HEK293T (cell line): ENCODE measurements around the gene ZBTB20.
A peak's percentile ranks its signal among the peaks of the same experiment; 100 is the strongest.

Source experiments
- CTCF ChIA-PET: fragments of 350-600 bp; formaldehyde crosslinking; extraction: SDS; loops from one replicate; lab custom pipeline; 2021; ENCODE audit warnings: antibody characterized with exemption, inconsistent platforms; lab: Yijun Ruan, JAX
- POLR2A ChIA-PET: fragments of 350-600 bp; formaldehyde crosslinking; extraction: SDS; loops from one replicate; lab custom pipeline; 2020; ENCODE audit warnings: antibody characterized with exemption, inconsistent platforms; lab: Yijun Ruan, JAX
- DNase-seq: peaks from one replicate; pipeline ENCODE4 v3.0.0; 2012; ENCODE audit warnings: mixed read lengths; ENCODE audit errors: extremely low spot score
- ARNT ChIP-seq: fragments of 450-650 bp; IDR thresholded peaks from 2 replicates; pipeline ENCODE4 v1.6.1; 2017; ENCODE audit warnings: mild to moderate bottlenecking
- BHLHE40 ChIP-seq: fragments of 450-650 bp; IDR thresholded peaks from 2 replicates; pipeline ENCODE4 v1.6.1; 2016; ENCODE audit warnings: mild to moderate bottlenecking, moderate library complexity, borderline replicate concordance
- CTBP1 ChIP-seq: fragments of 450-650 bp; IDR thresholded peaks from 2 replicates; pipeline ENCODE4 v1.6.1; 2016; ENCODE audit warnings: borderline replicate concordance
- ELF4 ChIP-seq: fragments of 450-650 bp; IDR thresholded peaks from 2 replicates; pipeline ENCODE4 v1.6.1; 2017; ENCODE audit warnings: antibody characterized with exemption
- FOXA1 ChIP-seq: fragments of 450-650 bp; IDR thresholded peaks from 2 replicates; pipeline ENCODE4 v1.6.1; 2016; ENCODE audit warnings: mild to moderate bottlenecking
- FOXK2 ChIP-seq: fragments of 450-650 bp; IDR thresholded peaks from 2 replicates; pipeline ENCODE4 v1.6.1; 2016; ENCODE audit warnings: mild to moderate bottlenecking
- FOXM1 ChIP-seq: fragments of 450-650 bp; IDR thresholded peaks from 2 replicates; pipeline ENCODE4 v1.6.1; 2017; ENCODE audit warnings: mild to moderate bottlenecking, borderline replicate concordance
- HDGF ChIP-seq: fragments of 450-650 bp; IDR thresholded peaks from 2 replicates; pipeline ENCODE4 v1.6.1; 2017; ENCODE audit warnings: antibody characterized with exemption, borderline replicate concordance
- L3MBTL2 ChIP-seq: fragments of 450-650 bp; conservative IDR thresholded peaks from 2 replicates; pipeline ENCODE4 v1.6.1; 2016; ENCODE audit warnings: mild to moderate bottlenecking
- LEF1 ChIP-seq: fragments of 450-650 bp; IDR thresholded peaks from 2 replicates; pipeline ENCODE4 v1.6.1; 2017; ENCODE audit warnings: mild to moderate bottlenecking, borderline replicate concordance
- NFRKB ChIP-seq: fragments of 450-650 bp; IDR thresholded peaks from 2 replicates; pipeline ENCODE4 v1.6.1; 2016; ENCODE audit warnings: mild to moderate bottlenecking, moderate library complexity
- SP1 ChIP-seq: fragments of 450-650 bp; IDR thresholded peaks from 2 replicates; pipeline ENCODE4 v1.6.1; 2017
- SUZ12 ChIP-seq: fragments of 450-650 bp; IDR thresholded peaks from 2 replicates; pipeline ENCODE4 v1.6.1; 2016; ENCODE audit warnings: mild to moderate bottlenecking
- TARDBP ChIP-seq: fragments of 450-650 bp; IDR thresholded peaks from 2 replicates; pipeline ENCODE4 v1.6.1; 2016
- ZNF384 ChIP-seq: fragments of 450-650 bp; IDR thresholded peaks from 2 replicates; pipeline ENCODE4 v1.6.1; 2016
- TF ChIP-seq, protein P1 (sequence below): fragments of 450-650 bp; IDR thresholded peaks from 2 replicates; pipeline ENCODE4 v1.6.1; 2016

Gene ZBTB20

DNA sequence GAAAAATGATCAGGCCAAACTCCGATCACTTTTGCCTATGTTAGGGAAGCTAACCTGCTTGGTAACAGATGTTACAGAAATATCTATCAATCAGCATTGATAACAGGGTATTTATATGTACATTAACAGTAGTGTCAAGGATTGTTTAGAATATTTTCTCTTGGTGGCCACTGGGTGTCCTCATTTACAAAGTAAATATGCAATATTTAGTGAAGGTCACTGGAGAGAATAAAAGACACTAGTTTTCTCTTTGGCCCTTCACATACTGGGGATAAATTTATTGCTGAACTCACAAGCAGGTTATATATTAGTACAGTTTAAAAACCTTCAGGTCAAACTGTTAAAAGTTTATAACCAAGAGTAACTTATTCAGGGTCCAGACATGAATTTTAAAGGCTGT, 784.3 kb downstream of the ZBTB20 start:
- DNase-seq, result peak; percentile 14
- ChIA-PET POLR2A (no interaction called here), CTCF (interaction anchor here (0.7 to 0.9 kb wide), 2 partner anchors 46 to 136 kb away, joined by 3 read pairs; no protein-coding TSS in a partner anchor)
- TF ChIP-seq HDGF (no peak), ELF4 (no peak), FOXA1 (no peak), LEF1 (no peak), ARNT (no peak), L3MBTL2 (no peak), FOXM1 (no peak), ZNF384 (no peak), NFRKB (no peak), CTBP1 (no peak)

DNA sequence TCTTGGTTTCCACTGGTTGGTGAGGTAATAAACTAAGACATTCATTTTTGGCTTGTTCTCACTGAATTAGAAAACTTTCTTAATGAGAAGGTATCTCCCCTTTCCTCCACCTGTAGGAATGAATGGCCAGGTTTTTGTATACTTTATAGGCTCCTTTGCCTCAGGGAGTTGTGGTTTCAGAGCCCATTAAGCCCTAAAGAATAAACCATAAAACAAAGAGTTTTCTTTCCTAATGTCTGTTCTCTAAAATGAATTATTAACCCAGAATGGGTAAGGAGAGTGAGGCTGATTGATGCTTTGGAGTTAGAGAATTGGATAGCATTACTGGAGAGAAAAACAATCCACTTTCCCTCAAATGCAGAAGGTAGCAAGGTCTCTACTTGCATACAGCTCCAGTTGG, 785.7 kb downstream of the ZBTB20 start:
- DNase-seq, result no peak
- TF ChIP-seq L3MBTL2 (no peak), ZNF384 (no peak), HDGF (no peak), LEF1 (no peak), TARDBP (no peak), FOXK2 (no peak), SP1 (no peak), FOXA1 (no peak), CTBP1 (no peak), ARNT (no peak), FOXM1 (no peak), BHLHE40 (no peak), SUZ12 (no peak), ELF4 (no peak), NFRKB (no peak)
- TF ChIP-seq, protein P1, sequence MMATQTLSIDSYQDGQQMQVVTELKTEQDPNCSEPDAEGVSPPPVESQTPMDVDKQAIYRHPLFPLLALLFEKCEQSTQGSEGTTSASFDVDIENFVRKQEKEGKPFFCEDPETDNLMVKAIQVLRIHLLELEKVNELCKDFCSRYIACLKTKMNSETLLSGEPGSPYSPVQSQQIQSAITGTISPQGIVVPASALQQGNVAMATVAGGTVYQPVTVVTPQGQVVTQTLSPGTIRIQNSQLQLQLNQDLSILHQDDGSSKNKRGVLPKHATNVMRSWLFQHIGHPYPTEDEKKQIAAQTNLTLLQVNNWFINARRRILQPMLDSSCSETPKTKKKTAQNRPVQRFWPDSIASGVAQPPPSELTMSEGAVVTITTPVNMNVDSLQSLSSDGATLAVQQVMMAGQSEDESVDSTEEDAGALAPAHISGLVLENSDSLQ, result no peak
- ChIA-PET CTCF (interaction anchor here (1.2 kb wide), 1 partner anchor 42 kb away, joined by 4 read pairs; no protein-coding TSS in a partner anchor), POLR2A (no interaction called here)

DNA sequence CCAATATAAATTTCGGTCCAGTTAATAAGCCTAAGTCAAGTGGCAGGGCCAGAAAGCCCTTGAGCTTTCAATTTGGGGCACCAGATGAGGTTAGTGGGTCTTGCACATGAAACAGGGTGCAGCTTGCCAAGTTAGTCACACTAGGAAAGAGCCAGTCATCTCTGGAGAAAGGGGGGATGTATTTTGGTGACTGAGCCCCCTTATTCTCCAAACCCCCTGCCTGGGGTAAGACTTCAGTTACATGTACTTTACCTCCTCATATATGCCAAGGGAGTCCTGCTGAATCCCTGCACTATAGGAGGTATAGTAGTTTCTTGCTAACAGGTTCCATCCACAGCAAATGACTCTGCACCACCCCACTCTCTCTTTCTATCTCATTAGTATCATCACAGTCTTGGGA, 790.6 kb downstream of the ZBTB20 start:
- TF ChIP-seq BHLHE40 (no peak), CTBP1 (no peak), HDGF (no peak), FOXK2 (no peak), ZNF384 (no peak), FOXM1 (no peak), TARDBP (no peak), ARNT (no peak), L3MBTL2 (no peak), ELF4 (no peak), LEF1 (no peak)
- no peak for DNase-seq
- CTCF ChIA-PET, result interaction anchor here (0.6 to 1.1 kb wide), 3 partner anchors 10 to 42 kb away, joined by 3 read pairs; no protein-coding TSS in a partner anchor
- POLR2A ChIA-PET, result no interaction called here

DNA sequence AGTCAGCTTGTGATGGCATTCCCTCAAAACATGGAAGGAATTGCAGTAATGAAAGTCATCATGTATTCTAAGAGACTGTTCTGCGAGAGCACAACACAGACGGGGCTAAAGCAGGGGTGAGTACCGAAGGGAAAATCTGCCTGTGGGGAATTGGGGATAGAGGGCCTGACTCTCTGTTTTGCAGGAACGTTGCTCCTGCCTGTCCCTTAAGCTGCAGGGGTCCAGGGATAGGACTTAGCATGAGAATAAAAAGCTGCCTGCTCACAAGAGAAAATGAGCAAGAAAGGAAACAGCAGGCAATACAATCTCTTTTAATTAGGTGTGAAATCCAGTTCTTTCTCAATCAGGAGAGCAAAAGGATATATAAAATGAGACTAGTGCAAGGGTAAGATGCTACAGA, 791.0 kb downstream of the ZBTB20 start:
- DNase-seq, result no peak
- CTCF ChIA-PET, result interaction anchor here (0.6 to 1.1 kb wide), 3 partner anchors 10 to 41 kb away, joined by 3 read pairs; no protein-coding TSS in a partner anchor

DNA sequence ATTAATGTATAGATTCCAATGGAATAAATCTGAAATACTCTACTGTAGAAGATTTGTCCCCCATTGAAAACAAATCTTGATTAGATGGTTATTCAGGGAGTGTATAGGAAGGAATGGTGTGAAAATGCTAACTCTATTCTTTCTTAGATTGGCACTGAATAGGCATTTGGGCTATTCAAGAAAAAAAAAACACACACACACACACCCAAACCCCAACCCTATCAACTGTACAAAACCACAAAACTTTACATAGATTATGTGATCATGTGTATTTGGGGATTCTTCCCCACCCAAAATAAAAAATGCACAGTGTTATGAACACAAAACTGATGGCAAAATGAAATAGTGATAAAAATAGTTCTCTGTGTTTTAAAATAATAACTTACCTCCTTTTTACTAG, 791.4 kb downstream of the ZBTB20 start:
- ChIA-PET POLR2A (no interaction called here), CTCF (interaction anchor here (0.6 kb wide), 1 partner anchor 41 kb away, joined by 3 read pairs; no protein-coding TSS in a partner anchor)

More for the DNA sequence above, 791.0 kb downstream of the ZBTB20 start:
- TF ChIP-seq, protein P1, result no peak
- TF ChIP-seq LEF1 (no peak), ARNT (no peak), ELF4 (no peak), ZNF384 (no peak), NFRKB (no peak), HDGF (no peak), FOXA1 (no peak), BHLHE40 (no peak), FOXK2 (no peak), CTBP1 (no peak), TARDBP (no peak)
- POLR2A ChIA-PET, result no interaction called here

DNA sequence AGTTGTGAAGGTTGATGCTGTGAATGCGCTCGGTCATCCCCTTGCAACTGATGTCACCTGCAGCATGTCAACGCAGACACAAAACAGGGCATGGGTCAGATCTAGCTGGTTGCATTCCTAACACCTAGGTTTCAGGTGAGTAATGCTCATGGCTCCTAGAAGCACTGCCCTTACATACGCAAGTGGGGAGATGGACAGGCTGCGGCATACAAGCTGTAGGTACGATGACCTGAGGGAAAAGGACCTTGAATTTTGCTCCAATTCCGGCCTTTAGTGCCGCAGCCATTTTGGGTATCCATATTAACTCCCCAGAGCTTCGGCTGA, 795.3 kb downstream of the ZBTB20 start:
- POLR2A ChIA-PET, result no interaction called here
- TF ChIP-seq SP1 (no peak), TARDBP (no peak), FOXM1 (no peak), FOXK2 (no peak), ARNT (no peak), NFRKB (no peak), ELF4 (no peak), L3MBTL2 (no peak), CTBP1 (no peak), FOXA1 (no peak), SUZ12 (no peak), LEF1 (no peak), BHLHE40 (no peak), ZNF384 (no peak), HDGF (no peak)
- TF ChIP-seq, protein P1, result no peak
- CTCF ChIA-PET, result no interaction called here
- DNase-seq, result no peak

More for the DNA sequence above, 791.4 kb downstream of the ZBTB20 start:
- DNase-seq, result no peak
- TF ChIP-seq, protein P1, result no peak
